Measurements from ENCODE around the gene TBKBP1.
"Not testable (repeated sequence)": the region's sequence is repeated elsewhere in the genome, so short reads cannot be mapped to it uniquely, and the experiment has no call there.

The TBKBP1 gene

GRCh38 chr17:47682138-47682537 is 11.8 kb upstream of the TBKBP1 start:
- no peak for DNase-seq

DNA sequence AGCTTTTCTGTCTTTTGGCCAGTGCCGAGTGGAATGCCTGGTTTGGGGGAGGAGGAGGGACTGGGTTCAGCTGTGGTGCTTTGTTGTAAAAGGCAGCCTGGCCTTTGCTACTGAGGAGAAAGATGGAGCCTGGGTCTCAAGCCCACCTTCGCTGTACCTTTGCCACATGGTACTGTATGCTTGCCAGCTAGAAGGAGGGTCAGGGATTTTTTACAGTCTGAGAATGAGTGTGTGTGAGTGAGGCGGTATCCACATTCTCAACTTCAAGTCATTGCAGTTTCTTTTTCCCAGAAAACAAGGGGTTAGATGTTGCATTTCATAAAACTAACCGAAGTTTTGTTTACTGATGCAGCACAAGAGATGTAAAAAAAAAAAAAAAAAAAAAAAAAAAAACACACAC is 11.2 kb upstream of the TBKBP1 start:
- not testable (repeated sequence) for DNase-seq

DNA sequence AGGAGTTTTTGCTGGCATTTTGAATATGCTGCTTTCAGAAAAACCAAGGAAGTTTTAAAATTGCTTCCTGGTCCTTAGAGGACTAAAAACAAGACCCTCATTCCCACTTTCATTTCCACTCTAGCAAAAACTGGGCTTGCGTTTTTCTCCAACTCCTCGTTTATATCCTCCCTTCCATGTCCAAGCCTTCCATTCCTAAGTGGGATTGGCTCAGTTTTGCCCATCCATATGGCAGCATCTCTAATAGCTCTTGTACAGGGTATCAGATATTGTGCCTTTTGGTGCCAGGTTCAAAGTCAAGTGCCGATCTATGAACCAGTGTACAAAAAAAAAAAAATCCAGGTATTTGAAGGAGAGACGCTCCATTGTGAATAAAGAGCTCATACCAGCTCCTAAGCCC is 9.9 kb upstream of the TBKBP1 start:
- DNase-seq = no peak

DNA sequence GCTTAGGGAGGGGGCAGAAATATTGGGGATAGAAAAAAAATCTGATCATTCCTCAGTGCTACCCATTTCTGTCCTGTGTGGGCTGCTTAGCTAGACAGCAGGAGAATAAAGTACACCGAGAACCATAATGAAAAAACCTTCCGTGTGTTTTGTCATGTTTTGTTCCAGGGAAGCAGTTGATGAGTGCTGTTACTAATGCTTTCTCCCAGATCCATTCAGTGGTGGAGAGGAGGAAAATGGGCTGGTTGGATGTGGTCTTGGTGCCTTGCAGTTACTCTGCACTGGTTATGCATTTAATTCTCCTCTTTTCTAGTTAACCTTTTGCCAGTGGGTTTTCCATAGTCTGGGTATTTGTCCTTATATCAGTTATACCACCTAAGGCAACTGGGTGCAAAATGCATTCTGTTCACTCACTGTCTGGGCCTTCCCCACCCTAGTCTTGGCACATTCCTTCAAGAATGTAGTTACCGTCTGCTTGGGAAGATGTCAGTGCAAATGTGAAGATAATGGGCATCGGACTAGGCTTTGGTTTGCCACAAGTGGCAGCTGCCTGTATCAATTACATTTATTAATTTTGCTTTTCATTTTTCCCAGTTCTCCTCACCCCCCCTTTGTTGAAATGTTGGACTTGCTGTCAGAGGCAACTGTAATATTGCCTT is 9.3 kb upstream of the TBKBP1 start:
- no peak for DNase-seq

DNA sequence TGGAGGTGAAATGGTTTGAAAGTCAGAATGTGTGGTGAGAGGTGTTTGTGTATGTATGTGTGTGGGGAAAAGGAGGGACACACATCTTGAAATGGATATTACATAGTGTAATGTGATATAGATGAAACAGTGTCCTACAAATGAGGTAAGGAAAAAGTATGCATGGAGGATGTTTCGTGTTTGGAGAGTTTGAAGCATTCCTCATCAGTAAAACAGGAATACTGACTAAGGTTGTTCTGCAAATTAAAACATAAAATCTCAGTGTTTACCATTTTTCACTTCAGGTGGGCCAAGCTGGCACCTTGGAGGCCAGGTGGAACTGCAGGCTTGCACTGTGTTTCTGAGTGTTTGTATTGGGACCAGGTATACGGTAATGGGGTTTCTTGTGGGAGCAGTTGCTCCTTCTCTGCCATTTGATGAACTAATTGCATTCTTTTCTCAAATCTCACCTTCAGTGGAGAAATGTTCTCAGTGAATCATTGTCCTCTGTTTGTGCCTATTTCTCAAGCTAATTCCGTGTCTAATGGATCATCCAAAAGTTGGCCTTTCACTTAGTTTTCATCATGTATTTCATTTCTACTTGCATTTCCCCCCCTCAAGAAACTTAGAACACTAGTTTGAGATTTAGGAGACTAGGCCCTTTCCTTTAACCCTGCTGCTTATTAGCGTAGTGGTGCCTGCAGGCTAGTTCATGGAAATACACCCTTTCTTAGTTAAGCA is 8.2 kb upstream of the TBKBP1 start:
- DNase-seq = no peak

DNA sequence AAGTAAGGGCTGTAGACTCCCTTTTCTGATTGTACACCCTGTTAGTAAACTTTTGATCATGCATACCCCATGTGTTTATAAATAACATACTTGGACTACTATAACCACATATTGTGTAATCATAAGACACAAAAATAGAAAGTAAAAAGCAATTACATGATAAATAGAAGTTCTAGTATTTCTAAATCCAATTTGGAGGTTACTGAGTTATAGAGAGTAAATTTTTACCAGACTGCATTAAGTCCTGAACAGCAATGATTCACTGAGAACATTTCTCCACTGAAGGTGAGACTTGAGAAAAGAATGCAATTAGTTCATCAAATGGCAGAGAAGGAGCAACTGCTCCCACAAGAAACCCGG is 7.7 kb upstream of the TBKBP1 start:
- no peak for DNase-seq

- DNase-seq = no peak
Observed at GRCh38 chr17:47686664-47687327, 7.2 kb upstream of the TBKBP1 start.

DNA sequence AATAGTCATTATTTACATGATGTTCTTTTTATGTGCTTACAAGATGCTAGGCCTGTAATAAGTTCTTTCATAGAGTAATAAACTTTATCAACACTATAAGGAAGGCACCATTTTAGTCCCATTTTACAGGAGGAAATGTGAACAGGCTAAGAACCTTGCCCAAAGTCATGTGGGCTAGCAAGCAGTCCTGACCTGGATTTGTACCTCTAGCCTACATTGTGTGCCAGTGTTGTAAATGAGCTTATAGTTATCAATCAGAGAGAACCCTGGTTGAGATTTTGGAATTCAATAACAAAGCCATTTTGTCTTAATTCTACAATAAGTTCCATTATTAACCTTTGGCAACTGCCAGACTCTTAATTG is 6.7 kb upstream of the TBKBP1 start:
- no peak for DNase-seq

GRCh38 chr17:47687748-47688147 is 6.2 kb upstream of the TBKBP1 start:
- DNase-seq = peak in 1 of 2 donors; percentile 54

GRCh38 chr17:47690121-47690520 is 3.8 kb upstream of the TBKBP1 start:
- peak in 1 of 2 donors; percentile 75 for DNase-seq

- no peak for DNase-seq
Observed at GRCh38 chr17:47692137-47692894, 1.6 kb upstream of the TBKBP1 start.

DNA sequence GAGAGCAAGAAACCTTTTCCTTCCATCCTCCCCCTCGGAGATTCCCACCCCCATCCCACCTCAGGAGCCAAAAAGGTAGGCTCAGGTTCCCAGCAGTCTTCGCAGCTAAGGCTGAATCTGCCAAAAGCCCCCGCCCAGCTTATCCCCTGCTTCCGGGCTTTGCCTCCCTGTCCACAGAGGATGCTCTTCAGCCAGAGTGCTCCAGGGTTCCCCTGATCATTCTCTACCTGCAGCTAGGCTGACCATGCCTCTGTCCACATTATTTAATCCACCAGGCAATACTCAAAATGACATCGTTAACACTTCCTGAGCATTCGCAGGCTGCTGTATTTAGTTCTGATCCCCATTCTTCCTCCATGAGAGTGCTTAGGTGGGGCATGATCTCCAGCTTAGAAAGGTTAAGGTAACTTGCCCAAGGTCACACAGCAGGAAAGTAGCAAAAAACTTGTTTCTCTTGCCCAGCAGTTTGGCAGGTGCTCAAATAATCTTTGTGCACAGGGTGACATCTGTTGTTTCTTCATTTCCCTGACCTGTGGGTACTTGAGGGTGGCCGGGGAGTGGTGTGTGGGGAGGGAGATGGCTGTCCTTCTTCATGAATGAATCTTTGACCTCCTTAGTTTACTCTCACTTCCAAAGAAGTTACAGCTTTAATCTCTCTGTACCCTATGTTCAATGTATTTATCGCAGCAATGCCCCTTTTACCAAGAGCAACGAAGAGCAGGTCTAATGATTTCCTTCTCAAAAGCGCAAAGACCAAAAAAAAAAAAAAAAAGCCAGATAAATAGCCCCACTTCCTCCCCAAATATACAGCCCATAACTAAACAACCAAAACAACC is 848 bp upstream of the TBKBP1 start:
- DNase-seq = no peak

GRCh38 chr17:47694581-47695428 is 844 bp downstream of the TBKBP1 start:
- peak; percentile 40 to 81 for DNase-seq

- peak; percentile 66 to 93 for DNase-seq
Observed at GRCh38 chr17:47695429-47696376, 1.7 kb downstream of the TBKBP1 start.

GRCh38 chr17:47696717-47697642 is 3.0 kb downstream of the TBKBP1 start:
- no peak for DNase-seq

GRCh38 chr17:47697906-47698711 is 4.1 kb downstream of the TBKBP1 start:
- DNase-seq = no peak

DNA sequence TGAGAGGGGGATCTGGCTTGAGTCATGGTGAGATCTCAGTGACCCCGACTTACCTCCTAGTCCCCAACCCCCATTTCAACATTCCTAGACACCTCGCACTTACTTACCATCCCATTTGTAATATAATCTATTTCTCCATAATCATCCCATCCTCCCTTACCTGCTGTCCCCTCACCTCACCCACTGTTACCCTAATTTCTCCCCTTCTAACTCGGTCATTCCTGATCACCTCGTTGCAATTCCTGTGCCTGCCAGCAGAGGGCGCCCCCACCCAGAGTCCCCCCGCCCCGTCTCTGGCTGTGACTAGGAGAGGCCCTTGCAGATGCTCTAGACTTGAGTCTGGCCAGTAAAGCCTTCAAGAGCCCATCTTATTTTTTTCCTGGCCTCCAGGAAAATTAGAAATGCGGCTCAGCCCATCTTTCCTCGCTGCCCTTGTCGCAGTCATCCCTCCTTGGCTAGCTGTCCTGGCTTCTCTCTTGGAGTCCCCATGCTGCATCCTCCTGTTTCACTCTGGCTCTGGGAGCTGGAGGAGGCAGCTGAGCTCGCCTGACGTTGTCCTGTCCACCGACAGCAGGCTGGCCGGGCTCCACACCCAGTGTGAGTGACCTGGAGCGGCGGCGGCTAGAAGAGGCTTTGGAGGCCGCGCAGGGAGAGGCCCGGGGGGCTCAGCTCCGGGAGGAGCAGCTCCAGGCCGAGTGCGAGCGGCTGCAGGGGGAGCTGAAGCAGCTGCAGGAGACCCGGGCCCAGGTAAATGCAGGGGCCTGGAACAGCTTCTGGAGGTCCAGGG is 5.0 kb downstream of the TBKBP1 start:
- DNase-seq = peak; percentile 52 to 54
